Activated T-helper 2 cell treated with anti-CD3 and anti-CD28 coated beads, Interferon-gamma antibody, Interleukin-2, Interleukin-4, amounts not matched to agents 10 μg/mL and 5 μg/mL and 100 μg/mL, durations not matched to agents 14 hours and 24 hours and 36 hours (primary cell): ENCODE measurements around the gene CDC123. TPM values are rescaled to one million over a fixed set of nuclear protein-coding genes. Genes with fewer than 3 reads are reported as not detected.
"Not testable (repeated sequence)": the region's sequence is repeated elsewhere in the genome, so short reads cannot be mapped to it uniquely, and the experiment has no call there.

Source experiments
- DNase-seq: peaks from one replicate; pipeline ENCODE4 v3.0.0; 2021; ENCODE audit warnings: low spot score
- H3K27ac Mint-ChIP-seq: one replicate; pipeline ENCODE4 v1.8.0; 2021; ENCODE audit warnings: mixed read lengths
- H3K27me3 Mint-ChIP-seq: one replicate; pipeline ENCODE4 v1.8.0; 2021; ENCODE audit warnings: low read depth, mixed read lengths
- H3K36me3 Mint-ChIP-seq: one replicate; pipeline ENCODE4 v1.8.0; 2021; ENCODE audit warnings: low read depth, mixed read lengths
- H3K4me1 Mint-ChIP-seq: one replicate; pipeline ENCODE4 v1.8.0; 2021; ENCODE audit warnings: low read depth, mixed read lengths
- H3K4me3 Mint-ChIP-seq: one replicate; pipeline ENCODE4 v1.8.0; 2021; ENCODE audit warnings: low read depth, mild to moderate bottlenecking, moderate library complexity, mixed read lengths
- H3K9me3 Mint-ChIP-seq: one replicate; pipeline ENCODE4 v1.8.0; 2021; ENCODE audit warnings: mixed read lengths
- intact Hi-C: fragments of 100-400 bp; cut with micrococcal nuclease; formaldehyde crosslinking; loops from one replicate; pipeline ENCODE4 v1.15.1; 2023
- total RNA-seq: library from RNA; stranded (reverse); gene quantifications from 2 replicates; pipeline ENCODE4 v1.2.3, GENCODE V29; 2022

The CDC123 gene
- total RNA-seq, 1 donor from 2014 or later: 153 TPM

GRCh38 chr10:12297784-12298183 lies 101.8 kb downstream of the CDC123 start:
- H3K27ac Mint-ChIP-seq, intact Hi-C loops: not testable (repeated sequence)

DNA sequence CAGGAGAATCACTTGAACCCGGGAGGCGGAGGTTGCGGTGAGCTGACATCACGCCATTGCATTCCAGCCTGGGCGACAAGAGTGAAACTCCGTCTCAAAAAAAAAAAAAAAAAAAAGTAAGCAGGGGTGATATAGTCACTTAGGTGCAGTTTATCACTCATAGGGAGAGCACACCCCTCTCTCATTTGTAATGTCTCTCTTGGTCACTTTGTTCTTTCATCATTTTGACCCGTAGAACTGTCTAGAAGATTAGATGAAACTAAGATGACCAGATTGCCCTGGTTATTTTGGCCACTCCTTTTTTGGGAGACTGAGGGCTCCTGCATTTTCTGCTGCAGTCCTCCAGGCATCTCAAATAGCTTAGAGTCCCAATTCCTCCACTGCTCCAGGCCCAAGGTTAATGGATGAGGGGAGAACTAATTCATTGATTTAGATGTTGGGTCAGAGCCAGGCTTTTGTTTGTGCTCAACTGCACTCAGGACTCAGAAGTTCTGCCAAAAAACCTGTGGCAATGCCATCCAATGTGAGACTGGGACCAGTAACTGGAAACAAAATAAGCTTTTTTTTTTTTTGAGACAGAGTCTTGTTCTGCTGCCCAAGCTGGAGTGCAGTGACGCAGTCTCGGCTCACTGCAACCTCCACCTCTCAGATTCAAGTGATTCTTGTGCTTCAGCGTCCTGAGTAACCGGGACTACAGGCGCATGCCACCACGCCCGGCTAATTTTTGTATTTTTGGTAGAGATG lies 103.4 kb downstream of the CDC123 start:
- intact Hi-C loops: no loop called here
- DNase-seq: no peak
- Mint-ChIP-seq H3K4me3 (no peak overlapping the region), H3K27me3 (no peaks in the 10 kb centered on the region), H3K27ac (no peak overlapping the region), H3K4me1 (no peaks in the 10 kb centered on the region), H3K36me3 (no peaks in the 10 kb centered on the region), H3K9me3 (peaks cover 6% of the 10 kb centered on the region)

More at GRCh38 chr10:12297784-12298183, 101.8 kb downstream of the CDC123 start:
- DNase-seq, H3K9me3 Mint-ChIP-seq, H3K27me3 Mint-ChIP-seq, H3K36me3 Mint-ChIP-seq, H3K4me1 Mint-ChIP-seq, H3K4me3 Mint-ChIP-seq: not testable (repeated sequence)

Other genes starting within 250 kb of the CDC123 start
- gene UPF2, start 153.4 kb upstream of the CDC123 start, total RNA-seq: 41.0 and 41.4 TPM in 2 replicates
- 20.6 and 21.1 TPM in 2 replicates for gene DHTKD1, start 127.2 kb upstream of the CDC123 start, total RNA-seq
- gene SEC61A2, start 66.5 kb upstream of the CDC123 start, total RNA-seq: 14.8 and 17.5 TPM in 2 replicates
- 109 and 112 TPM in 2 replicates for gene NUDT5, start 297 bp upstream of the CDC123 start, total RNA-seq
- gene CAMK1D, start 153.4 kb downstream of the CDC123 start, total RNA-seq: 5.7 and 6.1 TPM in 2 replicates